C4-2B (cell line): ENCODE measurements around the gene MOGAT3.
"Not testable (repeated sequence)": the region's sequence is repeated elsewhere in the genome, so short reads cannot be mapped to it uniquely, and the experiment has no call there.

Experiments
- H3K27ac ChIP-seq: fragments of 450-650 bp; 2 replicates; pipeline ENCODE4 v1.5.1; 2017
- ZFX ChIP-seq: fragments of 450-650 bp; IDR thresholded peaks from 2 replicates; pipeline ENCODE4 v1.6.1; 2017
- TF ChIP-seq, protein P1 (sequence below): fragments of 450-650 bp; conservative IDR thresholded peaks from 2 replicates; pipeline ENCODE4 v1.5.1; 2017; ENCODE audit warnings: mild to moderate bottlenecking

Gene MOGAT3

DNA sequence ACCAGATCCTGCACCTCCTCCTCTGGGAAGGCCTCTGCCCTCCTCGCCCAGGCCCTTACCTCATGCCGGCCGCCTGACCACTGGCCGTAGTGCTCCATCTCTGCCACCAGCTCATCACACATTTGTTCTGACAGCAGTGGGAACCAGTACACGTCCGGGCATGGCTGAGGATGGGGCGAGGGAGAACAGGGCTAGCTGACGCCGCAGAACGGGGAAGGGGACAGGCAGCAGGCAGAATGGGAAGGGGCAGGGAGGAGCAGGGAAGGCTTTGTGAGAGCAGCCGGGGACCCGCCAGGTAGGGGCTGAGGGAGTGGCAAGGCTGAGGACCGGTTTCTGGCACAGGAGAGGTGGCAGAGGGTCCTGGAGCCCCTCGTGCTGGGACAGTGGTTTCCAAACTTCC lies 8.0 kb upstream of the MOGAT3 start:
- H3K27ac ChIP-seq: no peak overlapping the region

DNA sequence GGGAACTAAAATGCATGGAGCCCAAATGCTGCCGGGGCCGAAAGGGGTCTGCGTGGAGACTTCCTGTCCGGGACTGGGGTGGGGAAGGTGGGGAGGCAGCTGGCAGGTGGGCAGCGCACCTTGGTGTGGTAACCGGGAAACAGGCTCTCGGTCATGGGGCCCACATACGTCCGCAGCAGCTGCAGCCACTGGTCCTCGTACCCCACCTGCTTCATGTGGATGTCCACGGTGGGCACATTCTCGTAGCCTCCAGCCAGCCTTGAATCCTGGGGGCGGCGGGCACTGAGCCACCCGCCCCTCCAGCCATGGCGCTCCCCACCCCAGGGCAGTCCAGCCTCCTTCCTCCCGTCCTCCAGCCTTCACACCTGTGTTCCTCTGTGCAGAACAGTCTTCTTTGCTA lies 6.6 kb upstream of the MOGAT3 start:
- no peak overlapping the region for H3K27ac ChIP-seq
- no peak for TF ChIP-seq ZFX
- TF ChIP-seq, protein P1, sequence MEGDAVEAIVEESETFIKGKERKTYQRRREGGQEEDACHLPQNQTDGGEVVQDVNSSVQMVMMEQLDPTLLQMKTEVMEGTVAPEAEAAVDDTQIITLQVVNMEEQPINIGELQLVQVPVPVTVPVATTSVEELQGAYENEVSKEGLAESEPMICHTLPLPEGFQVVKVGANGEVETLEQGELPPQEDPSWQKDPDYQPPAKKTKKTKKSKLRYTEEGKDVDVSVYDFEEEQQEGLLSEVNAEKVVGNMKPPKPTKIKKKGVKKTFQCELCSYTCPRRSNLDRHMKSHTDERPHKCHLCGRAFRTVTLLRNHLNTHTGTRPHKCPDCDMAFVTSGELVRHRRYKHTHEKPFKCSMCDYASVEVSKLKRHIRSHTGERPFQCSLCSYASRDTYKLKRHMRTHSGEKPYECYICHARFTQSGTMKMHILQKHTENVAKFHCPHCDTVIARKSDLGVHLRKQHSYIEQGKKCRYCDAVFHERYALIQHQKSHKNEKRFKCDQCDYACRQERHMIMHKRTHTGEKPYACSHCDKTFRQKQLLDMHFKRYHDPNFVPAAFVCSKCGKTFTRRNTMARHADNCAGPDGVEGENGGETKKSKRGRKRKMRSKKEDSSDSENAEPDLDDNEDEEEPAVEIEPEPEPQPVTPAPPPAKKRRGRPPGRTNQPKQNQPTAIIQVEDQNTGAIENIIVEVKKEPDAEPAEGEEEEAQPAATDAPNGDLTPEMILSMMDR: no peak

More for the DNA sequence above, 8.0 kb upstream of the MOGAT3 start:
- TF ChIP-seq, protein P1: no peak
- no peak for TF ChIP-seq ZFX

DNA sequence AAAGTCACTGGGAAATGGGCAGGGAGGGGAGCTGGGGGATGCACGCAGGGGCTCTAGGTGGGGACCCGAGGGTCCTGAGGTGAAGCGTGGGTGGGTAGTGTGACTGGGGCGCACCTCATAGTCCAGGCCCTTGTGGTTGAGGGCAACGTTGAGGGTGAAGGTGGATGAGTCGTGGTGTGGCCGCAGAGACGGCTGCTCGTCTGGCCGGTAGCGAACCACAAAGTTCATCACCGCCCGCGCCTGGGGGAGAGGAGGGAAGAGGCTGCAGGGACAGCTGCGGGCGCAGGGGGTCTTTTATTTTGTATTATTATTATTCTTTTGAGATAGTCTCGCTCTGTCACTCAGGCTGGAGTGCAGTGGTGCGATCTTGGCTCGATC lies 5.8 kb upstream of the MOGAT3 start:
- no peak for TF ChIP-seq ZFX
- TF ChIP-seq, protein P1: no peak
- H3K27ac ChIP-seq: no peak overlapping the region

DNA sequence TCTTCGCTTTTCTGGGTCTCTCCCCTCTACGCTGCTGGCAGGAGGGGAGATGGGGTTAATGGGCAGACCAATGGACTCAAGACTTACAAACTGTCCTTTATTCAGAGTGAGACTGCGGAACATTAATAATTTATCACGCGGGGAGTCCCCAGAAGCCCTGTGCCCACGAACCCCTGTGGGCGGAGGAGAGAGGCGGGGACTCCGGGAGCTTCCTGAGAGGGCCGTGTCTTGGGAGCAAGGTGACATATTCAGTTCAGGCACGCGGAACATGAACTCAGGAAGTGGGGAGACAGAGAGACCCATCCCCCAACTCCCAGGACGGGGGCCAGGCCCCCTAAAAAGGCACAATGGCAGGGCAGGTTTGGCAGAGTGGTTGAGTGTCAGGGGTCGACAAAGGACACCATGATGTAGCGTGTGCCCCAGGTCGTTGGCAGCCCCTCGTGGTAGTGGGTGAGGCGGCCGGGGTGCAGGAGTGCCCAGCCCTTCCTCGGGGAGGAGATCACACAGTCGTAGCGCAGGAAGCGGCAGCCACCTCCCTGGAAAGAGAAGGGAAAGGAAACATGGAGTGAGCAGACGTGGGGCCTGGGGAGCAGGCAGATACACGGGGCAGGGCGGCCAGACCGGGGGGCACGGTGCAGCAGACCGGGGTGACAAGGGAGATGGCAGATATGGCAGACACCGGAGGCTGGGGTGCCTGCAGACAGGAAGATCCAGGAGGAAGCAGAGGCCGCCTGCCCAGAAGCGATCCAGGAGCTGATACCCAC lies 5.2 kb upstream of the MOGAT3 start:
- H3K27ac ChIP-seq: no peak overlapping the region
- no peak for TF ChIP-seq ZFX
- TF ChIP-seq, protein P1: no peak

DNA sequence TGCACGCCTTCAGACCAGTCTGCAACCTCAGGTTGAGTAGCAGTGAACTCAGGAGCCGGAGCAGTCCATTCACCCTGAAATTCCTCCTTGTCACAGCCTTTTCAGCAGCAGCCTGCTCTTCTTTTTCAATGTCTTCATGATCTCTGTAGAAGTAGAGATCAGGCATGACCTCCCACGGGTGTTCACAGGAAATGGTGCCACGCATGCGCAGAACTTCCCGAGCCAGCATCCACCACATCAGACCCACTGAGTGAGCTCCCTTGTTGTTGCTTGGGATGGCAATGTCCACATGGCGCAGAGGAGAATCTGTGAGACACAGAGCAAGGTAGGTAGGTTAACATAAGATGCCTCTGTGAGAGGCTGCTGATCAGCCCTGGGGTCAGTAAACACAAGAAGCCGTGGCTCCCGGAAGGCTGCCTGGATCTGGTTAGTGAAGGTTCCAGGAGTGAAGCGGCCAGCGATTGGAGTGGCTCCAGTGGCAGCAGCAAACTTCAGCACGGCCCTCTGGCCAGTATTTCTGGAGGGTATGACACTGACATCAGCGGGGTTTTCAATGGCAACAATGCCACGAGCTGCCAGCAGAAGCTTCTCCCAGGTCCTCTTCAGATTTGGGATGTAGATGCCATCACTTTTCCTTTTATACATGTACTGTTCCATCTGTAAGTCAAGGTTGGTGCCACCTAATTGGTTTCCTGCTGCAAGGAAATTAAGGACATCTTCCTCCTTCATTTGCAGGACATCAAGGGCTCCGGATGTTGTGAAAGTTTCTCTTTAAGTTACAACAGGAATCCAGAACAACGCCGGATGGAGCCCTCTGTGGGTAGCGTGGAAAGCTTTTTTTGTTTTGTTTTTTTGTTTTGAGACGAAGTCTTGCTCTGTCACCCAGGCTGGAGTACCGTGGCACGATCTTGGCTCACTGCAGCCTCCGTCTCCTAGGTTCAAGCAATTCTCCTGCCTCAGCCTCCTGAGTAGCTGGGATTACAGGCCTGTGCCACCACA lies 3.2 kb upstream of the MOGAT3 start:
- not testable (repeated sequence) for H3K27ac ChIP-seq

DNA sequence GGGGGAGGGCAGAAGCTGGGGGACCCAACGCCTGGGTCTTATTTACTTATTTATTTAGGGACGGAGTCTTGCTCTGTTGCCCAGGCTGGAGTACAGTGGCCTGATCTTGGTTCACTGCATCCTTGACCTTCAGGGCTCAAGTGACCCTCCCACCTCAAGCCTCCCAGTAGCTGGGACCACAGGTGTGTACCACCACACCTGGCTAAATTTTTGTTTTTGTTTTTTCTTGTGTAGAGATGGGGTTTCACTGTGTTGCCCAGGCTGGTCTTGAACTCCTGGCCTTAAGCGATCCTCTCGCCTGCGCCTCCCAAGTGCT lies 1.7 kb upstream of the MOGAT3 start:
- H3K27ac ChIP-seq: no peak overlapping the region
- TF ChIP-seq, protein P1: no peak
- TF ChIP-seq ZFX: no peak

DNA sequence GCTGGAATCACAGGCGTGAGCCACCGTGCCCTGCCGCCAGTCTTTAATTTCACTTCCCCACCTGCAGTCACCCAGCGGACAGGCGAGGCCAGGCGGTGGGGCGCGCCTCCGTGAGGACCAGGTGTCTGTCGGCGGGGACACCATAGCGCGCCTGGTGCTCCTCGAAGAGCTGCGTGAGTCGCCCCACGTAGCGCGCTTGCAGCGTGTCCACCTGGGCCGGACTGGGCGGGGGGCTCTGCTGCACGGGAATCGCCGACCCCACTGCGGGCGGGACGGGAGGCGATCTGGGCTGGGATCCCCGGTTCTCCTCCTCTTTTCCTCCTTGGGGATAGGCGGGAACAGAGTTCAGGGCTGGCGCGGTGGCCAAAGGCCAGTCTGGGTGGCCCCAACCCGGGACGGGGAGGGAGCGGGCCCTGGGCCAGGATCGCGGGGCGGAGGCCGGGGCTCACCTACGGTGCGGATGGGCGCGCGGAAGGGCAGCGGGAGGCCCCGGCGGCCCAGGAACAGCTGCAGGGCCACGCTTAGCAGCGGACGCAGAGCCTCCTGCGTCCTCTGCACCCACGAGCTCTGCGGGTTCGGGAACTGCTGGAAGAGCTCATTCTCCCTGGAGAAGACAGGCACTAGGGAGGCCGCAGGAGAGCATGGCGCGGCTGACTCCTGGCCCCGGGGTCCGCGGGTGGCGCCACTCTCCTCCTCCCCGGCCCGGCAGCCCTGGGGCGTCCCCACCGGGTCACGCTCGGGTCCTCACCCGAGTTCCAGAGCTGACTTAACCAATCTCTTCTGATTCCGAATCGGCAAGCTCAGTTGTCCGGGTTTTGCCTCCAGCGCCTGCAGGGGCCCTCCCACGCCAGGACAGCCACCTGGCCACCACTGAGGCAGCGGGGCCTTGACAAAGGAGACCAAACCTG lies 1.1 kb upstream of the MOGAT3 start:
- no peak for TF ChIP-seq ZFX
- H3K27ac ChIP-seq: no peak overlapping the region

DNA sequence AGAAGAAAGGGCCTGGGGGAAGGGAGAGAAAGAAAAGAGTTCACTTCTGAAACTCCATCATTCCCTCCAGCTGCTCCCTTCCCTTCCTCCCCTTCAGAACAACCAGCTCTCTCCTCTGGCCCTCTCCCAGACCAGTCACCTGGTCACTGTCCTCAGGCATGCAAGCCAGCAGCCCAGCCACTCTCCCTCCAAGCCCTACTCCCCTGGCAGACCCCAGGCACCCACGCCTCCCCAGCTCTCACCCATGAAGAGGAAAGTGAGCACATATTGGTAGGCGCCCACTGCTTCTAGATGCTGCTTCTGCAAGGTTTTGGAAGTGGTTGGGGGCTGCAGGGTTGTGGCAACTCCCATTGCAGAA lies 353 bp downstream of the MOGAT3 start:
- H3K27ac ChIP-seq: no peak overlapping the region
- TF ChIP-seq ZFX: no peak
- TF ChIP-seq, protein P1: no peak

DNA sequence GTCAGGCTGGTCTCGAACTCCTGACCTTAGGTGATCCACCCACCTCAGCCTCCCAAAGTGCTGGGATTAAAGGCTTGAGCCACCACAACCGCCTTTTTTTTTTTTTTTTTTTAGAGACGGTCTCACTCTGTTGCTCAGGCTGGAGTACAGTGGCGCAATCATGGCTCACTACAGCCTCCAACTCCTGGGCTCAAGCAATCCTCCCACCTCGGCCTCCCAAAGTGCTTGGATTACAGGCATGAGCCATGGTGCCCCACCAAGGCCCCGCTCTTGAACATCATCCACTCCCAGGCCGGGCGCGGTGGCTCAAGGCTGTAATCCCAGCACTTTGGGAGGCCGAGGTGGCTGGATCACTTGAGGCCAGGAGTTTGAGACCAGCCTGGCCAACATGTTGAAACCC lies 1.3 kb downstream of the MOGAT3 start:
- H3K27ac ChIP-seq: not testable (repeated sequence)
